ENCODE measurements around the gene SLC25A21.

- TF ChIP-seq, protein P1, sequence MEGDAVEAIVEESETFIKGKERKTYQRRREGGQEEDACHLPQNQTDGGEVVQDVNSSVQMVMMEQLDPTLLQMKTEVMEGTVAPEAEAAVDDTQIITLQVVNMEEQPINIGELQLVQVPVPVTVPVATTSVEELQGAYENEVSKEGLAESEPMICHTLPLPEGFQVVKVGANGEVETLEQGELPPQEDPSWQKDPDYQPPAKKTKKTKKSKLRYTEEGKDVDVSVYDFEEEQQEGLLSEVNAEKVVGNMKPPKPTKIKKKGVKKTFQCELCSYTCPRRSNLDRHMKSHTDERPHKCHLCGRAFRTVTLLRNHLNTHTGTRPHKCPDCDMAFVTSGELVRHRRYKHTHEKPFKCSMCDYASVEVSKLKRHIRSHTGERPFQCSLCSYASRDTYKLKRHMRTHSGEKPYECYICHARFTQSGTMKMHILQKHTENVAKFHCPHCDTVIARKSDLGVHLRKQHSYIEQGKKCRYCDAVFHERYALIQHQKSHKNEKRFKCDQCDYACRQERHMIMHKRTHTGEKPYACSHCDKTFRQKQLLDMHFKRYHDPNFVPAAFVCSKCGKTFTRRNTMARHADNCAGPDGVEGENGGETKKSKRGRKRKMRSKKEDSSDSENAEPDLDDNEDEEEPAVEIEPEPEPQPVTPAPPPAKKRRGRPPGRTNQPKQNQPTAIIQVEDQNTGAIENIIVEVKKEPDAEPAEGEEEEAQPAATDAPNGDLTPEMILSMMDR (IDR thresholded peaks at IDR 0.05) = no peak
- no peak for TF ChIP-seq POLR2A (IDR thresholded peaks at IDR 0.05)
Measured at GRCh38 chr14:37081856-37082255, 90.5 kb downstream of the SLC25A21 start.
